Activated gamma-delta T cell (primary cell): ENCODE results near the gene CST7.

Source experiments
- DNase-seq: peaks from one replicate; lab custom pipeline; 2025; lab: John Stamatoyannopoulos, UW

The CST7 gene

GRCh38 chr20:25003002-25003401 is 53.9 kb downstream of the CST7 start:
- DNase-seq = no peak

GRCh38 chr20:25005220-25005619 is 56.2 kb downstream of the CST7 start:
- no peak for DNase-seq

GRCh38 chr20:25005661-25006060 is 56.6 kb downstream of the CST7 start:
- no peak for DNase-seq

GRCh38 chr20:25006431-25007167 is 57.5 kb downstream of the CST7 start:
- DNase-seq = no peak

- DNase-seq = no peak
Measured at GRCh38 chr20:25007491-25008305, 58.6 kb downstream of the CST7 start.

GRCh38 chr20:25008388-25009217 is 59.5 kb downstream of the CST7 start:
- DNase-seq = no peak
